ENCODE data around the gene POLR2J.
"Not testable (repeated sequence)": the region's sequence is repeated elsewhere in the genome, so short reads cannot be mapped to it uniquely, and the experiment has no call there.

POLR2J gene

GRCh38 chr7:102464577-102465280, 14.0 kb downstream of the POLR2J start, which contains the start of the genes ALKBH4 and LRWD1:
TSS of gene ALKBH4 (minus strand) at chr7:102464863. CDS start at chr7:102464836, 27 bp downstream.
TSS of gene LRWD1 (plus strand) at chr7:102464984. CDS start at chr7:102465081, 97 bp downstream.
- peak; percentile 76 for DNase-seq

- DNase-seq, result no peak
Measured at GRCh38 chr7:102463841-102464576, 14.7 kb downstream of the POLR2J start.

- no peak for DNase-seq
Measured at GRCh38 chr7:102460467-102460866, 18.3 kb downstream of the POLR2J start.

DNA sequence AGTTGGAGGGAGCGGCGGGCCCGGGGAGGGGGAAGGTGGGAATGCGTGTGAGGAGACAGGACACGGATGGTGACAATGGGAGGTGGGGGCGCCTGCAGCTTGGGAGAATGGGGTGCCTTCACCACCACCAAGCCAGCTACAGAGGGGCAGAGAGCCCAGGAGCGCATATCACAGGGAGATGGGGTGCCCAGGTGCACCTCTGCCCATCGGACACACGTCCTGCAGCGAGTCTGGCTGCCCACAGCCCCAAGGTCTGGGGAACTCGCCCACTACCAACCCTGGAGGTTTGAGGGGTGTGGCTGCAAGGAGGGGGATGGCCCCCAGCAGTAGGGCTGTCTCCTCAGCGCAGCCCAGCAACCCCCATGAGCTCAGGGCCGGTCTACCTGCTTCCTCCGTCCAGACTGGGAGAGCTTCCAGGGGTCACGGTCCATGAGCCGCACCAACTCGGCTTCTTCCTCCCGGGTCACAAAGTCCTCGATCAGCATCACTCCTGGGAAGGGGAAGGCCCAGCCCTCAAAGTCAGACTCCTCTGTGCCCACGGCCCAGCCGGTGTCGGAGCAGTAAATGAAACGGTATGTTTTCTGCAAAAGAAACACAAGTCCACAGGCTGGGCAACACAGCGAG, 19.4 kb downstream of the POLR2J start:
- DNase-seq, result no peak

DNA sequence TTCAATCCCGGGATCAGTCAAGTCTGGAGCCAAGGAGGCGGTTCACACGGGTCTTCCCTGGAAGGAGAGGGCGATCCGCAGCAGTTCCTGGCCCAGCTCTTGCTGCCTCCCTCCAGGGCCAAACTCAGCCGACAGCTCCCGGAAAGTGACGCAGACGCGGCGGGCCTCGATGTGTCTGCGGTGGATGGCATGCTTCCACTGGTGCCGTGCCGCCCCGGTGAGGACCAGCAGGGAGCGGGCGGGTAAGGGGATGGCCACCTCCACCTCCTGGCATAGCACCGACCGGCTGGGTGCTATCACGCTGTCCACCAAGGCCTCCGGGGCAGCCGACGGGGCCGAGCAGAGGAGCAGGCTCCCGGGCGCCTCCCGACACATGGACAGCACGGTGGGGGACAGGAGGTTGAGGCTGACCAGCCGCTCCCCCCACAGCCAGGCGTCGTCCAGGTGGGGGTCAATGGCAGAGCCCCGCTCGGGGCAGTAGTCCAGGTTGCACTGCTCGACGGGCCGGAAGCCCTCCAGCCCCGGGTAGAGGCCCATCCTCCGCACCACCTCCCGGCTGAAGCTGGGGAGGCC, 21.3 kb downstream of the POLR2J start:
- DNase-seq, result no peak

DNA sequence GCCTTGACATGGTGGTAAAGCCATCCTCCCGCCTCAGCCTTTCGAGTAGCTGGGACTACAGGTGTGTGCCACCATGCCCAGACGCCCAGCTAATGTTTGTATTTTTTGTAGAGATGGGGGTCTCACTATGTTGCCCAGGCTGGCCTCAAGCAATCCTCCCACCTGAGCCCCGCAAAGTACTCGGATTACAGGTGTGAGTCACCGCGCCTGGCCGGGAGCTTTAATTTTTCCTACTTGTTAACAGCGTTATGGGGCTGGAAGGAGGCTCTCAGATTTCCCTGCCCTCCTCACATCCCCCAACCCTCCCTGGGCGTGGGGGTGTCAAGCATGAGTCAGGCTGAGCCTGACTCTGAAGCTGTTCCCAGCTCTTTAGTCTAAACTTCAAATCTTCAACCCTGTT, 22.4 kb downstream of the POLR2J start:
- DNase-seq, result no peak

DNA sequence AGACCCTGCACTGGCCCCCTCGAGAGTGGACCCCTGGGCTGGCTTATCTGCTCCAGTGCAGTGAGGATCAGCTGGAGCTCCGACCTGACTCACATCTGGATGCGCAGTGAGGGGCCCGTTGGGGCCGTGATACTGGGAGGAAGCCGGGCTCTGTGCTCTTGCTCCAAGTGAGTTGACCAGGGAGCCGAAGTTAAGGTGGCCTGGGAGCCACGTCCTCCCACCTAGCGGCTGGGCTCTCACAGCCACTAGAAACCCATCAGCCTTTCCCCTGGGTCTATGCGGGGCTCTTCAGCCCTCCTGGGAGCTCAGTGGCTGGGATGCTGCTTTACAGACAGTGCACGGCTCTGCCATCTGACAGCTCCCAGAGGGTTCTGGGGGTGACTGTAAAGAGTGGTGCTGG, 23.1 kb downstream of the POLR2J start:
- DNase-seq, result no peak

GRCh38 chr7:102454932-102455331, 23.8 kb downstream of the POLR2J start:
- DNase-seq, result not testable (repeated sequence)

GRCh38 chr7:102454468-102454867, 24.3 kb downstream of the POLR2J start:
- DNase-seq, result no peak

- no peak for DNase-seq
Measured at GRCh38 chr7:102453319-102453718, 25.4 kb downstream of the POLR2J start.

DNA sequence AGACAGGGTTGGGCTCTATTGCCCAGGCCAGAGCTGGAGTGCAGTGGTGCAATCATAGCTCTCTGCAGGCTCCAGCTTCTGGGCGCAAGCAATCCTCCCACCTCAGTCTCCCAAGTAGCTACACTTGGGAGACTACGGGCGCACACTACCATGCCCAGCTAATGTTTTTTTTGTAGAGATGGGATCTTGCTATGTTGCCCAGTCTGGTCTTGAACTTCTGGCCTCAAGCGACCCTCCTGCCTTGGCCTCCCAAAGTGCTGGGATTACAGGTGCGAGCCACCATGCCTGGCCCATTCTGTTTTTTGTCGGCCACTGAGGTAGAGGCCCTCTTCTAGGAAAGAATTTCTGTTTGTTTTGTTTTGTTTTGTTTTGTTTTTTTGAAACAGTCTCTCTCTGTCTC, 26.3 kb downstream of the POLR2J start:
- no peak for DNase-seq

DNA sequence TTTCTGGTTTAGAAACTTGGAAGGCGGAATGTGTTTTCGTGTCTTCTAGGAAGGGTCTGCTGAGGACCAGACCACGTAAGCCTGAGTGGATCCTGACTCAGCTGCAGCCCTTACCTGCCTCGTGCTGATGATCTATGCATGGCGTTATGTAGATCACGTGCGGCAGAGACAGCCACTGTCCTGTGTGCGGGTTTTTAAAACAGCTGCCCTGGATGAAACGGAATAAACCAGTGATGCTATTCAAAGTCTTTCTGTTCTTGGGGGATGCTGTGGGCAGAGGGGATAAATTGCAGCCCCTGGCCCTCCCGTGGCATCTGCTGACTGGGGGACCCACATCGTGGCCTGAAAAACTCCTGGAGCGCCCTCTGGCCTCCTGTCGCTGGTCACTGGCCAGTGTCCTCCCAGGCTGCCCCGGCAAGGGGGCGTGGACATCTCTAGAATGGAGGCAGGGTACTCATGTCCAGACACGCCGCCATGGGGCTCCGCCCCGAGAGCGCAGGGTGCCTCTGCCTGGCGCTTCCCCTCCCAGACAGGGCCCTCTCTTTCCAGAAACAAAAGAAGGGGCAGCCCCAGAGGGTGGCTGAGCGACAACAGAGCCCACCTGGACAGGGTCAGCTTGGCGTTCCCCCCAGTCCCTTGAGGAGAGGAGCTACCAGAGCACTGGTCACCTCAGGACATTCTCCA, 27.2 kb downstream of the POLR2J start:
- DNase-seq, result peak; percentile 27

DNA sequence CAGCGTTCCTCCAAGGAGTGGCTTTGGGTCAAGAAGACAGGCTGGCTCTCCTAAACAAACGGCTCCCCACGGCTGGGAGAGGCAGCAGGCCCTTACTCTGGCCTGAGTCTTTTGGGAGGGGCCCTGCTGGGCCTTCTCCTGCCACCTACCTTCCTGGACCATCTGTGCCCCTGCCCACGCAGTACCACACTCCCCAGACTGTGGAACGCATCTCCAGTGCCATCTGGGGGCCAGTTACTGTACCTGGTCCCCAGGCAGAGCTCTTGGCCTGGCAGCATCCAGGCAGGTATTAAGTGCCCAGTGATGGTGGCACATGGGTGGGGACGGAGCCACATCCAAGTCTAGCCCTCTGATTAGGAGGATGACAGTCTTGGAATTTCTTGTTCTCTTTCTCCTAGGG, 28.5 kb downstream of the POLR2J start:
- no peak for DNase-seq

DNA sequence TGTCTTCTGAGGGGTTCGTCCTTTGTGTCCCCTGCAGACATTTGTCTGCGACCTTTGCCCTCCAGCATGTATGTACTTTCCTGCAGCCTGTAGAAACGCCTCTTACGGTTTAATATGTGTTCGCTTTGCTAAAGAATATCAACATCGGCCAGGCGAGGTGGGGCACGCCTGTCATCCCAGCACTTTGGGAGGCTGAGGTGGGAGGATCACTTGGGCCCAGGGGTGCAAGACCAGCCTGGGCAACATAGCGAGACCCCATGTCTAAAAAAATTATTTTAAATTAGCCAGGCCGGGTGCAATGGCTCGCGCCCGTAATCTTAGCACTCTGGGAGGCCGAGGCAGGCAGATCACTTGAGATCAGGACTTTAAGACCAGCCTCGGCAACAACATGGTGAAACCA, 29.6 kb downstream of the POLR2J start:
- DNase-seq, result no peak

DNA sequence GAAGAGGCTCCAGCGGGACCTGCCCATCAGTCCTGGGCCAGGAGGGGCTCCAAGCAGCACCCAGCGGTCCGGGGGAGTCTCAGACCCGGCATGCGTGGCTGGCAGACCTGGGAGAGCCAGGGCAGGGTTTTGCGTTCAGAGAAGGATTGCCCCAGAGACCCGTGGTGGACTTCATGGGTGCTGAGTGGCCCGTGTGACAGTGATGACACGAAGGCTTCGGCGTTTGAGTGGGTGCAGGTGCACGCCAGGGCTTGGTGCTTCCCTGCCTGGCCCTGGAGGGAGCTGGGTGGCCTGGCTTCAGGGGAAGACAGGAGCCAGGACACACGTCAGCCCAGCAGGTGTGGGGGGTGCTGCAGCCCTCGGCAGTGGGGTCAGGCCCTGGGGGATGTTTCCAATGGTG, 31.4 kb downstream of the POLR2J start:
- DNase-seq, result no peak

GRCh38 chr7:102446387-102447156, 32.1 kb downstream of the POLR2J start:
- no peak for DNase-seq

GRCh38 chr7:102445674-102446071, 33.0 kb downstream of the POLR2J start:
- no peak for DNase-seq

GRCh38 chr7:102444961-102445673, 33.6 kb downstream of the POLR2J start:
- no peak for DNase-seq

DNA sequence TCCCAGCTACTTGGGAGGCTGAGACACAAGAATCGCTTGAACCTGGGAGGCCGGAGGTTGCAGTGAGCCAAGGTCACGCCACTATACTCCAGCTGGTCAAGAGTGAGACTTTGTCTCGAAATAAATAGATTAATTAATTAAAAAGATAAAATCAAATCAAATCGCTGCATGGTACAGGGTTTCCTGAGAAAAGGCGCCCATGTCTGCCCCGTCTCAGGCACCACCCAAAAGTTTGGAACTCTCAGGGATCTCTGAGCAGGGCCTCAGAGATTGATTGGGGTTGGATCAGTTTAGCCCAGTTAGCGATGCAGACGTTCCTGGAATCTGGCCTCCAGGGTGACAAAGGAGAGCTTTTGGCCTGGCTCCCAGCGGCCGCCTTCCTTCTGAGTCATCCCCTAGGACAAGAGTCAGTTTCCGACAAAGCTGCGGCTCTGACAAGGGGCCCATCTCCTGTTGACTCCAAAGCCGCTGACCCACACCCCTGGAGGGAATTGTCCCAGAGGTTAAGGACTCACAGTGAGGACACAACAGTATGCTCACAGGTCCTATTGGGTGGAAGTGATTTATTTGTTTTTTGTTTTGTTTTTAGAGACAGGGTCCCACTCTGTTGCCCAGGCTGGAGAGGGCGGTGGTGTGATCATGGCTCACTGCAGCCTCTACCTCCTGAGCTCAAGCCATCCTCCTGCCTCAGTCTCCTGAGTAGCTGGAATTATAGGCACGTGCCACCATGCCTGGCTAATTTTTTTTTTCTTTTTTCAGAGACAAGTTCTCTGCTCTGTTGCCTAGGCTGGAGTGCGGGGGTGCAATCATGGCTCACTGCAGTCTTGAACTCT, 38.5 kb downstream of the POLR2J start:
- DNase-seq, result no peak

DNA sequence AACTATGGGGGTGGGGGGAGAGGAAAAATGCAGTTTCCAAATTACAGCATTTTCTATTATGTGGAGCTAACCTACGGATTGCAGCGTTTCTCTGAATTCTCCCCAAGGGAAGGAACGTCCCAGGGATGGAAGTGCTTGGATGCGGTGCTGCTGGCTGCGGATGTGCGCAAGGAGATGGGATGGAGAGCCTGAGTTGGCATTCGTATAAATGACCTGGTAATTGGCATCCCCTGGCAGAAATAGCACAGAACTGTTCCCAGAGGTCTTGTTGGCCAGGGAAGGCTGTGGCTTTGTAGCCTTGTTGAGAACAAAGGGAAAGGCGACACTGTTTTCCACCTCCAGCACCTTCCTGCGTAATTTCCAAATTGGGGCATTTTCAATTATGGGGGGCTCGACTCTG, 42.6 kb downstream of the POLR2J start:
- DNase-seq, result no peak
